Heart left ventricle (tissue), 16 donors: ENCODE data around the gene ARHGAP18. TPM values are rescaled to one million over a fixed set of nuclear protein-coding genes. Genes with fewer than 3 reads are reported as not detected.

Experiments used
- ATAC-seq, 4 donors: fragments of 200-7000 bp; cut with Tn5 transposase; one replicate each; pipeline ENCODE4 v1.9.1; 2020 to 2022; ENCODE audit warnings: moderate library complexity in 4 of 4, mild to moderate bottlenecking in 3 of 4, moderate number of reproducible peaks in 1 of 4
- DNase-seq, 5 donors: peaks; one replicate each; pipeline ENCODE4 v3.0.0-alpha.2; 2020
- H3K27ac ChIP-seq, 12 donors: fragments of 200-600 bp; sonication (generic) in 4 of 12; one replicate each; pipeline versions ENCODE4 v1.5.0 to v1.8.0; 2016 to 2022; ENCODE audit warnings: mild to moderate bottlenecking in 2 of 12
- H3K27me3 ChIP-seq, 9 donors: fragments of 200-600 bp; sonication (generic) in 2 of 9; one replicate each; pipeline versions ENCODE4 v1.5.1 to v1.8.0; 2016 to 2022; ENCODE audit warnings: mild to moderate bottlenecking in 3 of 9
- H3K36me3 ChIP-seq, 9 donors: fragments of 200-600 bp; sonication (generic) in 2 of 9; one replicate each; pipeline versions ENCODE4 v1.5.0 to v1.8.0; 2018 to 2022; ENCODE audit warnings: mild to moderate bottlenecking in 2 of 9
- H3K4me1 ChIP-seq, 12 donors: fragments of 200-600 bp; sonication (generic) in 4 of 12; one replicate each; pipeline versions ENCODE4 v1.5.0 to v1.8.0; 2016 to 2022; ENCODE audit warnings: mild to moderate bottlenecking in 3 of 12
- H3K4me3 ChIP-seq, 12 donors: fragments of 200-600 bp; sonication (generic) in 4 of 12; one replicate each; pipeline versions ENCODE4 v1.5.0 to v1.8.0; 2017 to 2022; ENCODE audit warnings: mild to moderate bottlenecking in 9 of 12, moderate library complexity in 4 of 12
- H3K9me3 ChIP-seq, 12 donors: fragments of 200-600 bp; sonication (generic) in 4 of 12; one replicate each; pipeline versions ENCODE4 v1.5.0 to v1.8.0; 2016 to 2022; ENCODE audit warnings: mild to moderate bottlenecking in 1 of 12
- CTCF ChIP-seq, 12 donors: fragments of 200-600 bp; sonication (generic) in 4 of 12; IDR thresholded peaks; one replicate each; pipeline versions ENCODE4 v1.5.0 to v1.8.0; 2018 to 2022; ENCODE audit warnings: antibody characterized with exemption in 12 of 12, mild to moderate bottlenecking in 5 of 12
- POLR2A ChIP-seq, 2 donors: fragments of 450-650 bp; IDR thresholded peaks; one replicate each; pipeline ENCODE4 v1.6.1; 2017; ENCODE audit warnings: antibody characterized with exemption in 2 of 2, mild to moderate bottlenecking in 2 of 2, moderate library complexity in 2 of 2
- WGBS, 4 donors: extraction: QIAGEN DNeasy Blood & Tissue Kit in 2 of 4; methylation state at CpG; one replicate each; pipeline versions ENCODE4 v1.1.5 to v1.1.7; 2013 to 2018; 5-methylcytosine and 5-hydroxymethylcytosine counted together
- intact Hi-C, 10 donors: fragments of 100-400 bp; cut with DNase I; formaldehyde crosslinking; loops; one replicate each; pipeline versions ENCODE4 v1.11.1 to v1.14.2; 2022
- polyA plus RNA-seq, 2 donors: library from polyadenylated mRNA; stranded (reverse); fragments of 200-250 nt; gene quantifications; one replicate each; pipeline ENCODE4 v1.2.3, GENCODE V29; 2013
- total RNA-seq, 9 donors: library from RNA; depleted of rRNA in 2 of 9; stranded (reverse); fragments of >200 nt in 2 of 9; fragmentation: NEBNext Ultra II Directional in 3 of 9; extraction: Animal tissue kit (Norgen Biotek cat#: 25700) in 3 of 9; gene quantifications; one replicate each; pipeline versions ENCODE4 v1.1.0 to v1.2.4, GENCODE V29; 2016 to 2023
- donor health status: ischemic (EF 13 %, LVEDD 7.1; RV severe dilation, severe dysfunction).
- donor health status: healthy with polysubstance abuse.
- donor health status: DM: no; HTN: yes; CAD: no.
- donor health status: DM: no; HTN: no; CAD: no.
- donor health status: ischemic (EF 25% LVEDD 6.9; RV normal size, moderate dysfunction).
- donor health status: ischemic (EF 25% LVEDD 5.7; RV mildly dilated, moderate dysfunction).
- donor health status: healthy.
- donor health status: DM: yes; HTN: yes; CAD: no.
- donor health status: ischemic (EF 35%, LVEDD 5.7; RV mildly dilated, moderate dysfunction).
- donor health status: nonischemic (EF 11% LVEDD 7.7; RV severe dilation, severe dysfunction).
- donor health status: DM: yes; HTN: yes; CAD: no.
- donor health status: PGD.
- donor health status: ischemic (EF 29% LVEDD 5.4; RV normal size, mild dysfunction).
- donor health status: nonischemic (EF 23%, LVEDD 6.1; RV moderate dilation, normal function).

The ARHGAP18 gene
- total and polyA plus RNA-seq, 11 donors = 1.6 to 26.4 (median 3.9) TPM

GRCh38 chr6:129597023-129597713, 112.8 kb downstream of the ARHGAP18 start:
- ATAC-seq (no peak), DNase-seq (no peak)
- H3K36me3 ChIP-seq = peaks cover 0 to 43% (median 2%) of the 10 kb centered on the region in 9 donors
- intact Hi-C loops = loop anchor here (5.0 to 10.0 kb wide), 9 partner anchors 70 to 1278 kb away; partner anchors contain the start of gene L3MBTL3 (in 2 of the 10)
- TF ChIP-seq CTCF (IDR thresholded peaks at IDR 0.05) (no peak), POLR2A (IDR thresholded peaks at IDR 0.05) (no peak)
- H3K4me3 ChIP-seq = no peak overlapping the region
- no peaks in the 10 kb centered on the region for H3K9me3 ChIP-seq
- H3K27me3 ChIP-seq = no peaks in the 10 kb centered on the region
- H3K27ac ChIP-seq = no peak overlapping the region
- peaks cover 0 to 8% (median 0%) of the 10 kb centered on the region in 12 donors for H3K4me1 ChIP-seq
- WGBS, 4 donors = 86 to 94% (median 89%) methylated on average over 5 of the region's 5 CpGs

- ATAC-seq (no peak), DNase-seq (no peak)
- 82 to 92% (median 89%) methylated on average over 1 of the region's 1 CpG for WGBS, 4 donors
- intact Hi-C loops = loop anchor here (5.0 to 10.0 kb wide), 9 partner anchors 71 to 1278 kb away; partner anchors contain the start of gene L3MBTL3 (in 2 of the 10)
- no peak overlapping the region for H3K4me3 ChIP-seq
- TF ChIP-seq POLR2A (IDR thresholded peaks at IDR 0.05) = no peak
- no peak for TF ChIP-seq CTCF (IDR thresholded peaks at IDR 0.05)
- no peak overlapping the region for H3K27ac ChIP-seq
- H3K9me3 ChIP-seq = no peaks in the 10 kb centered on the region
- H3K27me3 ChIP-seq = no peaks in the 10 kb centered on the region
- H3K4me1 ChIP-seq = peaks cover 0 to 8% (median 0%) of the 10 kb centered on the region in 12 donors
- H3K36me3 ChIP-seq = peaks cover 0 to 45% (median 5%) of the 10 kb centered on the region in 9 donors
Measured at GRCh38 chr6:129596522-129596921, 113.5 kb downstream of the ARHGAP18 start.

GRCh38 chr6:129593233-129593564, 116.8 kb downstream of the ARHGAP18 start:
- WGBS, 4 donors = 79 to 100% (median 90%) methylated on average over 3 of the region's 3 CpGs
- ATAC-seq (no peak), DNase-seq (no peak)
- Histone ChIP-seq H3K4me3 (no peak overlapping the region), H3K36me3 (peaks cover 0 to 44% (median 5%) of the 10 kb centered on the region in 9 donors), H3K27me3 (no peaks in the 10 kb centered on the region), H3K9me3 (no peaks in the 10 kb centered on the region), H3K4me1 (peaks cover 0 to 3% (median 0%) of the 10 kb centered on the region in 12 donors), H3K27ac (no peak overlapping the region)
- intact Hi-C loops = loop anchor here in 6 of 10 donors (10.0 kb wide), 4 partner anchors 342 to 1282 kb away; no protein-coding TSS in a partner anchor
- TF ChIP-seq CTCF (IDR thresholded peaks at IDR 0.05) (no peak), POLR2A (IDR thresholded peaks at IDR 0.05) (no peak)

GRCh38 chr6:129592516-129593232, 117.3 kb downstream of the ARHGAP18 start:
- intact Hi-C loops = loop anchor here in 6 of 10 donors (10.0 kb wide), 4 partner anchors 342 to 1282 kb away; no protein-coding TSS in a partner anchor
- no peak for TF ChIP-seq POLR2A (IDR thresholded peaks at IDR 0.05)
- TF ChIP-seq CTCF (IDR thresholded peaks at IDR 0.05) = no peak

More at GRCh38 chr6:129592516-129593232, 117.3 kb downstream of the ARHGAP18 start:
- ATAC-seq = no peak
- Histone ChIP-seq H3K9me3 (no peaks in the 10 kb centered on the region), H3K4me3 (no peak overlapping the region), H3K27me3 (no peaks in the 10 kb centered on the region), H3K4me1 (no peaks in the 10 kb centered on the region), H3K36me3 (peaks cover 0 to 44% (median 5%) of the 10 kb centered on the region in 9 donors), H3K27ac (no peak overlapping the region)
- WGBS, 4 donors = 84 to 93% (median 88%) methylated on average over 6 of the region's 6 CpGs
- no peak for DNase-seq
